ENCODE results near the gene NEU4.

The NEU4 gene

GRCh38 chr2:241855245-241855887 is 46.4 kb downstream of the NEU4 start:
- Histone ChIP-seq H3K36me3 (ENCODE audit: insufficient read depth, low read length) (no peaks in the 10 kb centered on the region), H3K9ac (ENCODE audit: low read depth, low read length) (no peak overlapping the region), H3K4me3 (ENCODE audit: low read length) (no peak overlapping the region), H3K27me3 (ENCODE audit: control insufficient read depth, insufficient read depth, low read length) (peaks cover 9% of the 10 kb centered on the region), H3K9me3 (replicated peaks; ENCODE audit: low read length) (no peaks in the 10 kb centered on the region), H3K4me2 (ENCODE audit: low read length) (no peak overlapping the region), H3K4me1 (ENCODE audit: control insufficient read depth, insufficient read depth, low read length) (peaks cover 22% of the 10 kb centered on the region)

GRCh38 chr2:241855888-241856422 is 47.0 kb downstream of the NEU4 start:
- H3K36me3 ChIP-seq (ENCODE audit: insufficient read depth, low read length) = no peaks in the 10 kb centered on the region
- H3K4me3 ChIP-seq (ENCODE audit: low read length) = no peak overlapping the region
- H3K9ac ChIP-seq (ENCODE audit: low read depth, low read length) = no peak overlapping the region
- peaks cover 22% of the 10 kb centered on the region for H3K4me1 ChIP-seq (ENCODE audit: control insufficient read depth, insufficient read depth, low read length)
- peaks cover 9% of the 10 kb centered on the region for H3K27me3 ChIP-seq (ENCODE audit: control insufficient read depth, insufficient read depth, low read length)
- no peaks in the 10 kb centered on the region for H3K9me3 ChIP-seq (replicated peaks; ENCODE audit: low read length)
- H3K4me2 ChIP-seq (ENCODE audit: low read length) = no peak overlapping the region

- Histone ChIP-seq H3K4me2 (ENCODE audit: low read length) (no peak overlapping the region), H3K9ac (ENCODE audit: low read depth, low read length) (no peak overlapping the region), H3K36me3 (ENCODE audit: insufficient read depth, low read length) (no peaks in the 10 kb centered on the region), H3K27me3 (ENCODE audit: control insufficient read depth, insufficient read depth, low read length) (peaks cover 9% of the 10 kb centered on the region), H3K4me3 (ENCODE audit: low read length) (no peak overlapping the region), H3K9me3 (replicated peaks; ENCODE audit: low read length) (no peaks in the 10 kb centered on the region), H3K4me1 (ENCODE audit: control insufficient read depth, insufficient read depth, low read length) (peaks cover 22% of the 10 kb centered on the region)
These were observed 48.1 kb downstream of the NEU4 start for GRCh38 chr2:241857041-241857541.

GRCh38 chr2:241857572-241858121 is 48.7 kb downstream of the NEU4 start:
- H3K4me3 ChIP-seq (ENCODE audit: low read length) = no peak overlapping the region
- peaks cover 22% of the 10 kb centered on the region for H3K4me1 ChIP-seq (ENCODE audit: control insufficient read depth, insufficient read depth, low read length)
- H3K27me3 ChIP-seq (ENCODE audit: control insufficient read depth, insufficient read depth, low read length) = peaks cover 9% of the 10 kb centered on the region
- H3K36me3 ChIP-seq (ENCODE audit: insufficient read depth, low read length) = no peaks in the 10 kb centered on the region
- no peak overlapping the region for H3K9ac ChIP-seq (ENCODE audit: low read depth, low read length)
- H3K4me2 ChIP-seq (ENCODE audit: low read length) = no peak overlapping the region
- H3K9me3 ChIP-seq (replicated peaks; ENCODE audit: low read length) = no peaks in the 10 kb centered on the region

GRCh38 chr2:241858206-241859016 is 49.4 kb downstream of the NEU4 start, which contains the start of gene PDCD1:
Gene PDCD1, minus strand, starts transcription at chr2:241858894. Its CDS starts 56 bp downstream, at chr2:241858838.
- peaks cover 9% of the 10 kb centered on the region for H3K27me3 ChIP-seq (ENCODE audit: control insufficient read depth, insufficient read depth, low read length)
- H3K36me3 ChIP-seq (ENCODE audit: insufficient read depth, low read length) = no peaks in the 10 kb centered on the region
- peaks cover 23% of the 10 kb centered on the region for H3K4me1 ChIP-seq (ENCODE audit: control insufficient read depth, insufficient read depth, low read length)
- H3K4me3 ChIP-seq (ENCODE audit: low read length) = peak within 1 kb of the TSS; percentile 58
- peak within 1 kb of the TSS; percentile 81 for H3K4me2 ChIP-seq (ENCODE audit: low read length)
- H3K9me3 ChIP-seq (replicated peaks; ENCODE audit: low read length) = no peaks in the 10 kb centered on the region
- H3K9ac ChIP-seq (ENCODE audit: low read depth, low read length) = peak within 1 kb of the TSS; percentile 44

GRCh38 chr2:241859017-241859435 is 50.0 kb downstream of the NEU4 start:
- H3K36me3 ChIP-seq (ENCODE audit: insufficient read depth, low read length) = no peaks in the 10 kb centered on the region
- H3K9me3 ChIP-seq (replicated peaks; ENCODE audit: low read length) = no peaks in the 10 kb centered on the region
- no peak overlapping the region for H3K9ac ChIP-seq (ENCODE audit: low read depth, low read length)
- H3K4me1 ChIP-seq (ENCODE audit: control insufficient read depth, insufficient read depth, low read length) = peaks cover 18% of the 10 kb centered on the region
- H3K4me2 ChIP-seq (ENCODE audit: low read length) = peak overlapping the region; percentile 81
- H3K4me3 ChIP-seq (ENCODE audit: low read length) = no peak overlapping the region
- peaks cover 9% of the 10 kb centered on the region for H3K27me3 ChIP-seq (ENCODE audit: control insufficient read depth, insufficient read depth, low read length)

- Histone ChIP-seq H3K9ac (ENCODE audit: low read depth, low read length) (peak overlapping the region; percentile 44), H3K4me3 (ENCODE audit: low read length) (peak overlapping the region; percentile 58), H3K36me3 (ENCODE audit: insufficient read depth, low read length) (no peaks in the 10 kb centered on the region), H3K9me3 (replicated peaks; ENCODE audit: low read length) (no peaks in the 10 kb centered on the region), H3K4me1 (ENCODE audit: control insufficient read depth, insufficient read depth, low read length) (peaks cover 16% of the 10 kb centered on the region), H3K27me3 (ENCODE audit: control insufficient read depth, insufficient read depth, low read length) (peaks cover 9% of the 10 kb centered on the region), H3K4me2 (ENCODE audit: low read length) (peak overlapping the region; percentile 81)
These were observed 50.6 kb downstream of the NEU4 start for GRCh38 chr2:241859436-241860183.

- no peaks in the 10 kb centered on the region for H3K9me3 ChIP-seq (replicated peaks; ENCODE audit: low read length)
- no peaks in the 10 kb centered on the region for H3K36me3 ChIP-seq (ENCODE audit: insufficient read depth, low read length)
- peaks cover 9% of the 10 kb centered on the region for H3K27me3 ChIP-seq (ENCODE audit: control insufficient read depth, insufficient read depth, low read length)
- peak overlapping the region; percentile 81 for H3K4me2 ChIP-seq (ENCODE audit: low read length)
- peak overlapping the region; percentile 58 for H3K4me3 ChIP-seq (ENCODE audit: low read length)
- no peak overlapping the region for H3K9ac ChIP-seq (ENCODE audit: low read depth, low read length)
- H3K4me1 ChIP-seq (ENCODE audit: control insufficient read depth, insufficient read depth, low read length) = peaks cover 16% of the 10 kb centered on the region
These were observed 51.4 kb downstream of the NEU4 start for GRCh38 chr2:241860184-241861078.

GRCh38 chr2:241861264-241861663 is 52.3 kb downstream of the NEU4 start:
- Histone ChIP-seq H3K36me3 (ENCODE audit: insufficient read depth, low read length) (no peaks in the 10 kb centered on the region), H3K4me1 (ENCODE audit: control insufficient read depth, insufficient read depth, low read length) (peaks cover 16% of the 10 kb centered on the region), H3K4me2 (ENCODE audit: low read length) (no peak overlapping the region), H3K9ac (ENCODE audit: low read depth, low read length) (no peak overlapping the region), H3K4me3 (ENCODE audit: low read length) (no peak overlapping the region), H3K27me3 (ENCODE audit: control insufficient read depth, insufficient read depth, low read length) (peaks cover 9% of the 10 kb centered on the region), H3K9me3 (replicated peaks; ENCODE audit: low read length) (no peaks in the 10 kb centered on the region)

- Histone ChIP-seq H3K4me3 (ENCODE audit: low read length) (no peak overlapping the region), H3K4me2 (ENCODE audit: low read length) (no peak overlapping the region), H3K9me3 (replicated peaks; ENCODE audit: low read length) (no peaks in the 10 kb centered on the region), H3K27me3 (ENCODE audit: control insufficient read depth, insufficient read depth, low read length) (peaks cover 14% of the 10 kb centered on the region), H3K36me3 (ENCODE audit: insufficient read depth, low read length) (no peaks in the 10 kb centered on the region), H3K4me1 (ENCODE audit: control insufficient read depth, insufficient read depth, low read length) (peaks cover 16% of the 10 kb centered on the region), H3K9ac (ENCODE audit: low read depth, low read length) (no peak overlapping the region)
These were observed 53.1 kb downstream of the NEU4 start for GRCh38 chr2:241862093-241862492.
